Cardiac muscle cell (in vitro differentiated cells and primary cell): ENCODE data around the gene ACAD9. TPM values are rescaled to one million over a fixed set of nuclear protein-coding genes. Genes with fewer than 3 reads are reported as not detected.
"Not testable (repeated sequence)": the region's sequence is repeated elsewhere in the genome, so short reads cannot be mapped to it uniquely, and the experiment has no call there.

Experiments
- DNase-seq, 2 donors: peaks; one replicate each; pipeline versions ENCODE4 v3.0.0 to v3.0.0-alpha.2; 2010 to 2017; ENCODE audit warnings: low read depth in 1 of 2, low spot score in 1 of 2
- H3K27ac ChIP-seq: fragments of 200-600 bp; sonication (generic); 2 replicates; pipeline ENCODE4 v1.5.1; 2016
- H3K27me3 ChIP-seq: fragments of 200-600 bp; sonication (generic); 2 replicates; pipeline ENCODE4 v1.6.0; 2016; ENCODE audit warnings: control low read depth
- H3K36me3 ChIP-seq: fragments of 200-600 bp; sonication (generic); 2 replicates; pipeline ENCODE4 v1.5.1; 2016; ENCODE audit warnings: control low read depth
- H3K4me1 ChIP-seq: fragments of 200-600 bp; sonication (generic); 2 replicates; pipeline ENCODE4 v1.8.1; 2017; ENCODE audit warnings: low read depth, mild to moderate bottlenecking, mixed run types
- H3K4me3 ChIP-seq: fragments of 200-600 bp; sonication (generic); 2 replicates; pipeline ENCODE4 v1.5.1; 2016; ENCODE audit warnings: mild to moderate bottlenecking
- H3K9me3 ChIP-seq: fragments of 200-600 bp; sonication (generic); 2 replicates; pipeline ENCODE4 v1.5.1; 2017; ENCODE audit warnings: low read depth, mild to moderate bottlenecking, control low read depth
- CTCF ChIP-seq: IDR thresholded peaks from 2 replicates; pipeline ENCODE4 v1.5.1; 2012; ENCODE audit warnings: low read depth, mild to moderate bottlenecking, low read length
- polyA plus RNA-seq: library from polyadenylated mRNA; unstranded; fragments of >200 nt; fragmentation: Nextera tagmentation; extraction: Ambion mirVana; gene quantifications from 2 replicates; pipeline ENCODE4 v1.2.1, GENCODE V29; 2016
- total RNA-seq: library from RNA; depleted of rRNA; stranded (reverse); fragments of >200 nt; gene quantifications from 2 replicates; pipeline ENCODE4 v1.2.3, GENCODE V29; 2016

The ACAD9 gene
- total and polyA plus RNA-seq, 2 experiments from 2014 or later: 44.5 to 61.2 TPM

GRCh38 chr3:128878556-128879124 lies 780 bp upstream of the ACAD9 start:
- Histone ChIP-seq H3K4me3 (peak overlapping the region; percentile 69), H3K27me3 (no peaks in the 10 kb centered on the region), H3K9me3 (no peaks in the 10 kb centered on the region), H3K27ac (peak overlapping the region; percentile 99), H3K36me3 (no peaks in the 10 kb centered on the region), H3K4me1 (peaks cover 7% of the 10 kb centered on the region)
- peak; percentile 10 to 68 for DNase-seq
- TF ChIP-seq CTCF: no peak

- peaks cover 7% of the 10 kb centered on the region for H3K4me1 ChIP-seq
- H3K27ac ChIP-seq: peak overlapping the region; percentile 99
- H3K9me3 ChIP-seq: no peaks in the 10 kb centered on the region
- no peak for TF ChIP-seq CTCF
- DNase-seq: no peak
- peak overlapping the region; percentile 69 for H3K4me3 ChIP-seq
- peaks cover 6% of the 10 kb centered on the region for H3K36me3 ChIP-seq
- no peaks in the 10 kb centered on the region for H3K27me3 ChIP-seq
These were observed 571 bp downstream of the ACAD9 start for GRCh38 chr3:128879991-128880390.

- not testable (repeated sequence) for H3K4me1 ChIP-seq, H3K27me3 ChIP-seq, DNase-seq, H3K9me3 ChIP-seq, H3K27ac ChIP-seq
- H3K36me3 ChIP-seq: peaks cover 10% of the 10 kb centered on the region
- H3K4me3 ChIP-seq: peak overlapping the region; percentile 69
These were observed 1.0 kb downstream of the ACAD9 start for GRCh38 chr3:128880455-128880854.

GRCh38 chr3:128881576-128881975 lies 2.2 kb downstream of the ACAD9 start:
- H3K4me1 ChIP-seq: peaks cover 7% of the 10 kb centered on the region
- H3K27me3 ChIP-seq: no peaks in the 10 kb centered on the region
- no peak overlapping the region for H3K4me3 ChIP-seq
- H3K9me3 ChIP-seq: no peaks in the 10 kb centered on the region
- peaks cover 10% of the 10 kb centered on the region for H3K36me3 ChIP-seq
- no peak overlapping the region for H3K27ac ChIP-seq
- no peak for DNase-seq
- TF ChIP-seq CTCF: no peak

- Histone ChIP-seq H3K4me3 (no peak overlapping the region), H3K36me3 (peaks cover 11% of the 10 kb centered on the region), H3K27me3 (no peaks in the 10 kb centered on the region), H3K9me3 (no peaks in the 10 kb centered on the region), H3K27ac (no peak overlapping the region), H3K4me1 (peaks cover 7% of the 10 kb centered on the region)
- no peak for DNase-seq
- TF ChIP-seq CTCF: no peak
These were observed 3.3 kb downstream of the ACAD9 start for GRCh38 chr3:128882719-128883118.

GRCh38 chr3:128884992-128885391 lies 5.6 kb downstream of the ACAD9 start:
- Histone ChIP-seq H3K27me3 (no peaks in the 10 kb centered on the region), H3K4me3 (no peak overlapping the region), H3K27ac (no peak overlapping the region), H3K9me3 (no peaks in the 10 kb centered on the region), H3K4me1 (no peaks in the 10 kb centered on the region), H3K36me3 (peaks cover 13% of the 10 kb centered on the region)
- no peak for DNase-seq
- no peak for TF ChIP-seq CTCF
